K562 (cell line): ENCODE data around the gene IRF3. TPM values are rescaled to one million over a fixed set of nuclear protein-coding genes. Genes with fewer than 3 reads are reported as not detected.

ENCODE experiments used
- ETV6 ChIP-seq, 3 experiments: fragments of 150-350 bp in 1 of 3; sonication (generic) in 1 of 3; formaldehyde crosslinking in 1 of 3; IDR thresholded peaks; 2 replicates each; pipeline versions ENCODE4 v1.6.1 to v1.8.0; 2014 to 2022; ENCODE audit warnings: borderline replicate concordance in 2 of 3, low read depth in 2 of 3, antibody characterized with exemption in 1 of 3, low read length in 1 of 3, mild to moderate bottlenecking in 1 of 3, missing genetic modification reagents in 1 of 3
- FOXM1 ChIP-seq, 2 experiments: fragments of 450-650 bp in 1 of 2; sonication (generic) in 1 of 2; formaldehyde crosslinking in 1 of 2; IDR thresholded peaks; 2 replicates each; pipeline versions ENCODE4 v1.6.1 to v1.9.0; 2017 to 2022; ENCODE audit warnings: low read depth in 2 of 2, mild to moderate bottlenecking in 2 of 2, missing genetic modification reagents in 1 of 2, moderate library complexity in 1 of 2
- HNRNPL ChIP-seq: fragments of 200-400 bp; formaldehyde crosslinking; IDR thresholded peaks from 2 replicates; pipeline ENCODE4 v1.6.1; 2017; ENCODE audit warnings: low read depth, mild to moderate bottlenecking, low read length
- KDM1A ChIP-seq, 2 experiments: fragments of 450-650 bp; IDR thresholded peaks; 2 replicates each; pipeline ENCODE4 v1.6.1; 2016; ENCODE audit warnings: mild to moderate bottlenecking in 2 of 2
- KDM5B ChIP-seq: fragments of 200-600 bp; sonication (generic); IDR thresholded peaks from 2 replicates; pipeline ENCODE4 v1.6.1; 2012; ENCODE audit warnings: low read depth, mild to moderate bottlenecking, moderate library complexity, low read length, control low read depth, inconsistent platforms; ENCODE audit not compliant: insufficient replicate concordance
- MEF2D ChIP-seq: conservative IDR thresholded peaks from 2 replicates; pipeline ENCODE4 v1.6.1; 2016; ENCODE audit warnings: low read depth, missing genetic modification characterization, missing compliant biosample characterization
- MXI1 ChIP-seq: IDR thresholded peaks from 2 replicates; pipeline ENCODE4 v1.6.1; 2011; ENCODE audit warnings: low read depth, mild to moderate bottlenecking, improper control_type of control experiment, low read length
- NFE2 ChIP-seq: IDR thresholded peaks from 2 replicates; pipeline ENCODE4 v1.6.1; 2014; ENCODE audit warnings: antibody characterized with exemption, low read depth
- NR1H2 ChIP-seq: sonication (generic); formaldehyde crosslinking; IDR thresholded peaks from 2 replicates; pipeline ENCODE4 v1.4.0; 2020; ENCODE audit warnings: mild to moderate bottlenecking, missing genetic modification reagents
- POLR2G ChIP-seq: fragments of 200-400 bp; formaldehyde crosslinking; IDR thresholded peaks from 2 replicates; pipeline ENCODE4 v1.6.1; 2017; ENCODE audit warnings: low read depth, mild to moderate bottlenecking, antibody characterized with exemption, low read length, moderate library complexity
- SAFB ChIP-seq: fragments of 200-400 bp; formaldehyde crosslinking; IDR thresholded peaks from 2 replicates; pipeline ENCODE4 v1.6.1; 2017; ENCODE audit warnings: low read depth, low read length, borderline replicate concordance
- ZBTB26 ChIP-seq: fragments of 450-650 bp; formaldehyde crosslinking; IDR thresholded peaks from 2 replicates; pipeline ENCODE4 v1.4.0; 2022; ENCODE audit warnings: missing genetic modification characterization
- ZC3H11A ChIP-seq: IDR thresholded peaks from 2 replicates; pipeline ENCODE4 v1.6.1; 2012; ENCODE audit warnings: low read depth, low read length, improper control_type of control experiment
- ZNF436 ChIP-seq: fragments of 250-450, 450-650 bp; sonication (Bioruptor Pico); formaldehyde crosslinking; IDR thresholded peaks from 2 replicates; pipeline ENCODE4 v1.7.0; 2020; ENCODE audit warnings: mild to moderate bottlenecking
- polyA plus RNA-seq, 8 experiments: library from polyadenylated mRNA; depleted of rRNA in 4 of 8; stranded (reverse) in 5 of 8; unstranded in 3 of 8; fragments of >200 nt; fragmentation: Nextera tagmentation in 2 of 8; fragmentation: Illumina TruSeq in 1 of 8; extraction: Ambion mirVana in 2 of 8; extraction: Trizol in 1 of 8; gene quantifications; 2 replicates each; pipeline versions ENCODE4 v1.2.1 to v1.2.3, GENCODE V29; 2011 to 2014; ENCODE audit warnings: inconsistent platforms in 1 of 8, missing spikeins in 1 of 8
- total RNA-seq, 7 experiments: library from RNA; depleted of rRNA in 6 of 7; stranded (reverse); fragments of >200 nt in 6 of 7; fragmentation: Illumina TruSeq in 2 of 7; extraction: Trizol in 2 of 7; gene quantifications; 2 replicates each; pipeline versions ENCODE4 v1.2.1 to v1.2.3, GENCODE V29; 2011 to 2021; ENCODE audit warnings: low replicate concordance in 1 of 7
- TF ChIP-seq, protein P1 (sequence below), 2 experiments: fragments of 150-350 bp in 1 of 2; IDR thresholded peaks; 2 replicates each; pipeline ENCODE4 v1.6.1; 2012 to 2016; ENCODE audit warnings: low read depth in 2 of 2, low read length in 2 of 2, mild to moderate bottlenecking in 1 of 2, moderate library complexity in 1 of 2
- TF ChIP-seq, protein P2 (sequence below): fragments of 250-450 bp; sonication (Bioruptor Pico); IDR thresholded peaks from 2 replicates; pipeline ENCODE4 v1.6.1; 2021; ENCODE audit warnings: mild to moderate bottlenecking
- TF ChIP-seq, protein P3 (sequence below): fragments of 450-650 bp; formaldehyde crosslinking; conservative IDR thresholded peaks from 2 replicates; pipeline ENCODE4 v1.4.0; 2022; ENCODE audit warnings: mild to moderate bottlenecking, missing genetic modification characterization

The IRF3 gene
- total and polyA plus RNA-seq, 9 of the 15 experiments (the other 6 are each of a cell fraction or from before 2014, with no cell fraction given) = 7.5 to 145 (median 65.4) TPM

GRCh38 chr19:49672131-49672919 lies 6.7 kb upstream of the IRF3 start (continued):
- TF ChIP-seq MEF2D (tag) (no peak), KDM5B (no peak), NR1H2 (CRISPR knock-in tag) (0 out of 2 replicates have a peak, but pooled peaks have one; percentile 54), ZBTB26 (CRISPR knock-in tag) (no peak), POLR2G (0 out of 2 replicates have a peak, but pooled peaks have one; percentile 61), FOXM1 (IDR thresholded peaks at IDR 0.05; ENCODE audit: low read depth) (no peak), FOXM1 (CRISPR knock-in tag; IDR thresholded peaks at IDR 0.05; ENCODE audit: low read depth) (0 out of 2 replicates have a peak, but pooled peaks have one; percentile 27), ZNF436 (CRISPR knock-in tag) (no peak), NFE2 (no peak), ETV6 (IDR thresholded peaks at IDR 0.05; ENCODE audit: borderline replicate concordance in 1 of 2, low read depth in 2 of 2, low read length in 1 of 2) (no peak), ETV6 (CRISPR knock-in tag; IDR thresholded peaks at IDR 0.05; ENCODE audit: borderline replicate concordance) (no peak), SAFB (no peak), MXI1 (no peak), ZC3H11A (no peak), KDM1A (IDR thresholded peaks at IDR 0.05) (peak in 1 of 2 experiments; percentile 46; a peak in 1 of 4 replicates), HNRNPL (no peak)
- TF ChIP-seq, protein P1, sequence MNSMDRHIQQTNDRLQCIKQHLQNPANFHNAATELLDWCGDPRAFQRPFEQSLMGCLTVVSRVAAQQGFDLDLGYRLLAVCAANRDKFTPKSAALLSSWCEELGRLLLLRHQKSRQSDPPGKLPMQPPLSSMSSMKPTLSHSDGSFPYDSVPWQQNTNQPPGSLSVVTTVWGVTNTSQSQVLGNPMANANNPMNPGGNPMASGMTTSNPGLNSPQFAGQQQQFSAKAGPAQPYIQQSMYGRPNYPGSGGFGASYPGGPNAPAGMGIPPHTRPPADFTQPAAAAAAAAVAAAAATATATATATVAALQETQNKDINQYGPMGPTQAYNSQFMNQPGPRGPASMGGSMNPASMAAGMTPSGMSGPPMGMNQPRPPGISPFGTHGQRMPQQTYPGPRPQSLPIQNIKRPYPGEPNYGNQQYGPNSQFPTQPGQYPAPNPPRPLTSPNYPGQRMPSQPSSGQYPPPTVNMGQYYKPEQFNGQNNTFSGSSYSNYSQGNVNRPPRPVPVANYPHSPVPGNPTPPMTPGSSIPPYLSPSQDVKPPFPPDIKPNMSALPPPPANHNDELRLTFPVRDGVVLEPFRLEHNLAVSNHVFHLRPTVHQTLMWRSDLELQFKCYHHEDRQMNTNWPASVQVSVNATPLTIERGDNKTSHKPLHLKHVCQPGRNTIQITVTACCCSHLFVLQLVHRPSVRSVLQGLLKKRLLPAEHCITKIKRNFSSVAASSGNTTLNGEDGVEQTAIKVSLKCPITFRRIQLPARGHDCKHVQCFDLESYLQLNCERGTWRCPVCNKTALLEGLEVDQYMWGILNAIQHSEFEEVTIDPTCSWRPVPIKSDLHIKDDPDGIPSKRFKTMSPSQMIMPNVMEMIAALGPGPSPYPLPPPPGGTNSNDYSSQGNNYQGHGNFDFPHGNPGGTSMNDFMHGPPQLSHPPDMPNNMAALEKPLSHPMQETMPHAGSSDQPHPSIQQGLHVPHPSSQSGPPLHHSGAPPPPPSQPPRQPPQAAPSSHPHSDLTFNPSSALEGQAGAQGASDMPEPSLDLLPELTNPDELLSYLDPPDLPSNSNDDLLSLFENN (IDR thresholded peaks at IDR 0.05; ENCODE audit: low read depth in 2 of 2, low read length in 2 of 2) = no peak
- TF ChIP-seq, protein P2, sequence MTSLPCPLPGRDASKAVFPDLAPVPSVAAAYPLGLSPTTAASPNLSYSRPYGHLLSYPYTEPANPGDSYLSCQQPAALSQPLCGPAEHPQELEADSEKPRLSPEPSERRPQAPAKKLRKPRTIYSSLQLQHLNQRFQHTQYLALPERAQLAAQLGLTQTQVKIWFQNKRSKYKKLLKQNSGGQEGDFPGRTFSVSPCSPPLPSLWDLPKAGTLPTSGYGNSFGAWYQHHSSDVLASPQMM (CRISPR knock-in tag) = no peak
- TF ChIP-seq, protein P3, sequence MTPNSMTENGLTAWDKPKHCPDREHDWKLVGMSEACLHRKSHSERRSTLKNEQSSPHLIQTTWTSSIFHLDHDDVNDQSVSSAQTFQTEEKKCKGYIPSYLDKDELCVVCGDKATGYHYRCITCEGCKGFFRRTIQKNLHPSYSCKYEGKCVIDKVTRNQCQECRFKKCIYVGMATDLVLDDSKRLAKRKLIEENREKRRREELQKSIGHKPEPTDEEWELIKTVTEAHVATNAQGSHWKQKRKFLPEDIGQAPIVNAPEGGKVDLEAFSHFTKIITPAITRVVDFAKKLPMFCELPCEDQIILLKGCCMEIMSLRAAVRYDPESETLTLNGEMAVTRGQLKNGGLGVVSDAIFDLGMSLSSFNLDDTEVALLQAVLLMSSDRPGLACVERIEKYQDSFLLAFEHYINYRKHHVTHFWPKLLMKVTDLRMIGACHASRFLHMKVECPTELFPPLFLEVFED (CRISPR knock-in tag) = 0 out of 2 replicates have a peak, but pooled peaks have one; percentile 64
